Mucosa of stomach (tissue), 1 donor: ENCODE results near the gene AURKB.
"Not testable (repeated sequence)": the region's sequence is repeated elsewhere in the genome, so short reads cannot be mapped to it uniquely, and the experiment has no call there.

Experiments used
- H3K27me3 ChIP-seq: one replicate; pipeline ENCODE4 v1.7.0; 2013; ENCODE audit warnings: mild to moderate bottlenecking, low read length; ENCODE audit not compliant: control insufficient read depth, insufficient read depth
- H3K36me3 ChIP-seq: one replicate; pipeline ENCODE4 v1.7.0; 2013; ENCODE audit warnings: low read length; ENCODE audit not compliant: control insufficient read depth, insufficient read depth
- H3K4me1 ChIP-seq: one replicate; pipeline ENCODE4 v1.7.0; 2013; ENCODE audit warnings: mild to moderate bottlenecking, low read length; ENCODE audit not compliant: control insufficient read depth, insufficient read depth
- H3K4me3 ChIP-seq: one replicate; pipeline ENCODE4 v1.7.0; 2013; ENCODE audit warnings: low read length
- H3K9ac ChIP-seq: one replicate; pipeline ENCODE4 v1.7.0; 2013; ENCODE audit warnings: mild to moderate bottlenecking, low read length, moderate library complexity
- H3K9me3 ChIP-seq: one replicate; pipeline ENCODE4 v1.7.0; 2013; ENCODE audit warnings: mild to moderate bottlenecking, low read length, moderate library complexity; ENCODE audit not compliant: control insufficient read depth
- donor health status: Pancreatic carcinoma.

Gene AURKB

GRCh38 chr17:8209907-8210760 is at the start of gene AURKB:
Gene AURKB, minus strand, starts transcription at chr17:8210575. Its CDS starts 351 bp downstream, at chr17:8210224.
- peak within 1 kb of the TSS; percentile 87 for H3K4me3 ChIP-seq
- peaks cover 13% of the 10 kb centered on the region for H3K4me1 ChIP-seq
- no peaks in the 10 kb centered on the region for H3K9me3 ChIP-seq
- no peaks in the 10 kb centered on the region for H3K36me3 ChIP-seq
- peak within 1 kb of the TSS; percentile 76 for H3K9ac ChIP-seq
- no peaks in the 10 kb centered on the region for H3K27me3 ChIP-seq

DNA sequence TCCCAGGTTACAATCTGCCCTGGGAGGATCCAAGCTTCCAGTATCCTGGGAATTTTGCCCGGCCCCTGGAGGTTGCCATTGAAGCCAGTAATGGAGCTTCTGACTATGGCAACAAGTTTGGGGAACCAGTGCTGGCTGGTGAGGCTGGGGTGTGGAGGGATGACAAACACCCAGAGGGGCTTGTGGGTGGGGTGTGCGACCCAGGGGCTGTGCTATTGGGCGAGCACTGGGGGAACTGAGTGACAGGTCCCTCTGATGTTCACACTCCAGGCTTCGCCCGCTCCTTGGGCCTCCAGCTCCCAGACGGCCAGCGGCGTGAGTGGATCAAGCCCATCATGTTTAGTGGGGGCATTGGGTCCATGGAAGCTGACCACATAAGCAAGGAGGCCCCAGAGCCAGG is 47.4 kb upstream of the AURKB start:
- Histone ChIP-seq H3K36me3 (no peaks in the 10 kb centered on the region), H3K4me3 (no peak overlapping the region), H3K9ac (no peak overlapping the region), H3K9me3 (no peaks in the 10 kb centered on the region), H3K4me1 (no peaks in the 10 kb centered on the region), H3K27me3 (no peaks in the 10 kb centered on the region)

DNA sequence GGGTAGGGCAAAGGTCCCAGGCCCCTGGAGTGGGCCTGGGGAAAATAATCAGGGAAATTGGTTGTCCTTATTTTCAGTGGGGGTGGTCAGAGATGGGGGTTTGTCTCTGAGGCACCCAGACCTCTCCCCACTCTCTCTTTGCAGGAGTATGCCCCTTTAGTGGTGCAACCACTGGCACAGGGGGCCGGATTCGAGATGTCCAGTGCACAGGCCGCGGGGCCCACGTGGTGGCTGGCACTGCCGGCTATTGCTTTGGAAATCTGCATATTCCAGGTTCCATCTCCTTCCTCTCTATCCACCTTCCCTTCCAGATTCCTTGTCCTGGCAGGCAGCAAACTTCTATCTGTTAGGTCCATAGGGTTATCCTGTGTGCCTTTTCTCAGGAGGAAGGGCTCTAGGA is 46.3 kb upstream of the AURKB start:
- Histone ChIP-seq H3K9me3 (no peaks in the 10 kb centered on the region), H3K4me3 (no peak overlapping the region), H3K9ac (no peak overlapping the region), H3K27me3 (no peaks in the 10 kb centered on the region), H3K4me1 (no peaks in the 10 kb centered on the region), H3K36me3 (no peaks in the 10 kb centered on the region)

GRCh38 chr17:8256291-8256690 is 45.9 kb upstream of the AURKB start:
- H3K27me3 ChIP-seq = no peaks in the 10 kb centered on the region

DNA sequence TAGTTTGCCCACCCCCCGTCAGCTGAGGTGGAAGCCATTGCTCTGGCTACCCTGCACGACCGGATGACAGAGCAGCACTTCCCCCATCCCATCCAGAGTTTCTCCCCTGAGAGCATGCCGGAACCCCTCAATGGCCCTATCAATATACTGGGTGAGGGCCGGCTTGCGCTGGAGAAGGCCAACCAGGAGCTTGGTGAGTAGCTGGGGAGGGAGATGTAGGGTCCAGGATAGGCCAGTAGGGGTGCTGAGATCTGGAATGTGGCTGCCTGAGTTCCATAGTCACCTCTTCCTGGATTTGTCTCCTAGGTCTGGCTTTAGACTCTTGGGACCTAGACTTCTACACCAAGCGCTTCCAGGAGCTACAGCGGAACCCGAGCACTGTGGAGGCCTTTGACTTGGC is 45.1 kb upstream of the AURKB start:
- no peak overlapping the region for H3K9ac ChIP-seq
- H3K36me3 ChIP-seq = no peaks in the 10 kb centered on the region
- no peaks in the 10 kb centered on the region for H3K27me3 ChIP-seq
- H3K4me3 ChIP-seq = no peak overlapping the region
- H3K4me1 ChIP-seq = no peaks in the 10 kb centered on the region
- no peaks in the 10 kb centered on the region for H3K9me3 ChIP-seq

More at GRCh38 chr17:8256291-8256690, 45.9 kb upstream of the AURKB start:
- Histone ChIP-seq H3K4me3 (no peak overlapping the region), H3K36me3 (no peaks in the 10 kb centered on the region), H3K9me3 (no peaks in the 10 kb centered on the region), H3K9ac (no peak overlapping the region), H3K4me1 (no peaks in the 10 kb centered on the region)

GRCh38 chr17:8254881-8255280 is 44.5 kb upstream of the AURKB start:
- no peak overlapping the region for H3K4me3 ChIP-seq
- no peaks in the 10 kb centered on the region for H3K9me3 ChIP-seq
- no peaks in the 10 kb centered on the region for H3K36me3 ChIP-seq
- peaks cover under 1% of the 10 kb centered on the region for H3K4me1 ChIP-seq
- H3K27me3 ChIP-seq = no peaks in the 10 kb centered on the region
- no peak overlapping the region for H3K9ac ChIP-seq

GRCh38 chr17:8253801-8254200 is 43.4 kb upstream of the AURKB start:
- no peaks in the 10 kb centered on the region for H3K36me3 ChIP-seq
- H3K9me3 ChIP-seq = no peaks in the 10 kb centered on the region
- H3K4me3 ChIP-seq = no peak overlapping the region
- H3K27me3 ChIP-seq = no peaks in the 10 kb centered on the region
- peaks cover 7% of the 10 kb centered on the region for H3K4me1 ChIP-seq
- no peak overlapping the region for H3K9ac ChIP-seq

GRCh38 chr17:8251411-8251810 is 41.0 kb upstream of the AURKB start:
- H3K36me3 ChIP-seq, H3K27me3 ChIP-seq, H3K9me3 ChIP-seq: not testable (repeated sequence)

DNA sequence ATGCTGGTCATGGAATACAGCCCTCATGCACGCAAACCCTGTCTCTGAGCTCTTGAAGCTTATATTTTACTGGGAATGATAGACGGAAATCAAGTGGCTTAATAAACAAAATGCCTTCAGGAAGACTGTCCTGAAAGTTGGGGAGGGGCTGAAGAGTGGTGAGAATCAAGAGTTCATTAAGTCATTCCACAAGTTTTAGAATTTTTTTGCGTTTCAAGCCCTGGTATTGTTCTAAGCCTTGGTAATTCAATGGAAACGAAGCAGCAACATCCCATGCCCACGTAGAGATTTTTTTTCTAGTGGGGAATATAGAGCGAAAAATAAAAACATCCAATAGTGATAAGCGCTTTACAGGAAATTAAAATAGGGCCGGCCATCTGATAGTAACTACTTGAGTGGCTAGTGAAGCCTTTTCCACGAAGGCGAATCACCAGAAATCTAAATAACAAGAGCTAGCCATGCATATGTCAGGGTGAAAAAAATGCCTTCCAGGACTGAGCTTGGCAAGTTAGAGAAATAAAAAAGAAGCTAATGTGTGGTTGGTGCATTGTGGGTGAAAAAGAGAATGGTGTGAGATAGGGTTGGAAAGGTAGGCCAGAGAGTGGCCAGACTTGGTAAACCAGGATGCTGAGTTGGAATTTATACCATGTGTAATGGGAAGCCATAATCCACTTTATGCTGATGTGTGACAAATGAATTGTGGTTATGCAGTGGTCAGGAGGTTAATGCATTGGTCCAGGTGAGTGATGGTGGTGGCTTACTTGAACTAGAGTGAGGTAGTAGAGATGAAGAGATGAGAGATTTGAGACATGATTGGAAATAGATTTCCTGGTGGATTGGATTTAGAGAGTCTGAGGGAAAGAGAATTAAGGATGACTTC is 39.5 kb upstream of the AURKB start:
- Histone ChIP-seq H3K36me3 (no peaks in the 10 kb centered on the region), H3K4me1 (peaks cover 7% of the 10 kb centered on the region), H3K4me3 (peak overlapping the region; percentile 84), H3K27me3 (no peaks in the 10 kb centered on the region), H3K9ac (peak overlapping the region; percentile 99), H3K9me3 (no peaks in the 10 kb centered on the region)

More at GRCh38 chr17:8251411-8251810, 41.0 kb upstream of the AURKB start:
- not testable (repeated sequence) for H3K4me3 ChIP-seq, H3K4me1 ChIP-seq, H3K9ac ChIP-seq

DNA sequence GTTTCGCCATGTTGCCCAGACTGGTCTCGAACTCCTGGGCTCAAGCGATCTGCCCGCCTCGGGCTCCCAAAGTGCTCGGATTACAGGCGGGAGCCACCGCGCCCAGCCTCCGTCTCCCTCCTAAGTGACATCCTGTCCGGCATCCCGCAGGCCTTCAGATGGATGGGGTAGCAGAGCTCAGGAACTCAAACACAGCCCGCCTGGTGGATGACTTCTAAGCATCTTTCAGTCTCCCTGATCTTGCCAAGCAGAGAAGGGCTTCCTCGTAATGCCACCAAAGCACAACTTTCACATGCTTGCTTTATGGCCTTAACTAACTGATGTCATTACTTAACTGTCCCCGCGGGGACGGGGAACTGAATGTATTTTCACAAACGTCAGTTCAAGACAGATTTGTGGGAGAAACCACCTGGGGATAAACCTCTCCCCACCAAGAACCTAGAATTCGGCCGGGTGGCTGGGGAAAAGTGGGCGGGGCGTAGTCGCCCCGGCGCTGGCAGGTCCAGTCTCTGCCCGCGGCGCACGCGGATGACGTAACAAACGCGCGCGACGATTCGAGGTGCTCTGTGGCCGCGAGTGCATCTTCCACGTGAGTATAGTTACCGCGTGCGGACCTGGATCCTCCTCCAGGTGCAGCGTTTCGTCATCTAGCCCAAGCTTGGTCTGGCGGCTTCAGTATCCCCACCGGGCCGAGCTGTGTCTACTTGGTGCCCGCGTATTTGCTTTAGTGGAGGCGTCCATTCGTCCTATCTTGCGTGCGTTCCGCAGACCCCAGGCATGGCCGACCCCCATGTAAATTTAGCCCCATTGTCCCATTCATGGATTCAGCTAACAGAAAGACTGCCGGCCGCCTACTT is 38.6 kb upstream of the AURKB start, which contains the start of gene PFAS:
Gene PFAS (plus strand): TSS at position 539 of the 857 bp plus-strand sequence. CDS start 4,649 bp downstream, outside the sequence.
- peaks cover 7% of the 10 kb centered on the region for H3K4me1 ChIP-seq
- no peaks in the 10 kb centered on the region for H3K9me3 ChIP-seq
- no peaks in the 10 kb centered on the region for H3K27me3 ChIP-seq
- peak within 1 kb of the TSS; percentile 99 for H3K9ac ChIP-seq
- H3K36me3 ChIP-seq = no peaks in the 10 kb centered on the region
- peak within 1 kb of the TSS; percentile 84 for H3K4me3 ChIP-seq

DNA sequence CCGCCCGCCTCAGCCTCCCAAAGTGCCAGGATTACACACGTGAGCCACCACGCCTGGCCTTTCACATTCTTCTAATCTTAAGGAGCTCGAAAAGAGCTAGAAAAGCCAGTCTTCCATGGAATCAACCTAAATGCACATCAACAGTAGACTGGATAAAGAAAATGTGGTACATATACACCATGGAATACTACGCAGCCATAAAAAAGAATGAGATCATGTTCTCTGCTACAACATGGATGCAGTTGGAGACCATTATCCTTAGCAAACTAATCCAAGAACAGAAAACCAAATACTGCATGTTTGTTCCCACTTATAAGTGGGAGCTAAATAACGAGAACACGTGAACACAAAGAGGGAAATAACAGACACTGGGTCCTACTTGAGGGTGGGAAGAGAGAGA is 34.4 kb upstream of the AURKB start:
- Histone ChIP-seq H3K36me3 (no peaks in the 10 kb centered on the region), H3K27me3 (no peaks in the 10 kb centered on the region), H3K9me3 (no peaks in the 10 kb centered on the region), H3K9ac (no peak overlapping the region), H3K4me3 (no peak overlapping the region), H3K4me1 (peaks cover 5% of the 10 kb centered on the region)
